HK-2 (cell line): ENCODE results near the gene IGF2R.
"Not testable (repeated sequence)": the region's sequence is repeated elsewhere in the genome, so short reads cannot be mapped to it uniquely, and the experiment has no call there.

Source experiments
- DNase-seq: peaks from one replicate; pipeline ENCODE4 v3.0.0-alpha.2; 2018; ENCODE audit not compliant: unreplicated experiment

IGF2R gene

DNA sequence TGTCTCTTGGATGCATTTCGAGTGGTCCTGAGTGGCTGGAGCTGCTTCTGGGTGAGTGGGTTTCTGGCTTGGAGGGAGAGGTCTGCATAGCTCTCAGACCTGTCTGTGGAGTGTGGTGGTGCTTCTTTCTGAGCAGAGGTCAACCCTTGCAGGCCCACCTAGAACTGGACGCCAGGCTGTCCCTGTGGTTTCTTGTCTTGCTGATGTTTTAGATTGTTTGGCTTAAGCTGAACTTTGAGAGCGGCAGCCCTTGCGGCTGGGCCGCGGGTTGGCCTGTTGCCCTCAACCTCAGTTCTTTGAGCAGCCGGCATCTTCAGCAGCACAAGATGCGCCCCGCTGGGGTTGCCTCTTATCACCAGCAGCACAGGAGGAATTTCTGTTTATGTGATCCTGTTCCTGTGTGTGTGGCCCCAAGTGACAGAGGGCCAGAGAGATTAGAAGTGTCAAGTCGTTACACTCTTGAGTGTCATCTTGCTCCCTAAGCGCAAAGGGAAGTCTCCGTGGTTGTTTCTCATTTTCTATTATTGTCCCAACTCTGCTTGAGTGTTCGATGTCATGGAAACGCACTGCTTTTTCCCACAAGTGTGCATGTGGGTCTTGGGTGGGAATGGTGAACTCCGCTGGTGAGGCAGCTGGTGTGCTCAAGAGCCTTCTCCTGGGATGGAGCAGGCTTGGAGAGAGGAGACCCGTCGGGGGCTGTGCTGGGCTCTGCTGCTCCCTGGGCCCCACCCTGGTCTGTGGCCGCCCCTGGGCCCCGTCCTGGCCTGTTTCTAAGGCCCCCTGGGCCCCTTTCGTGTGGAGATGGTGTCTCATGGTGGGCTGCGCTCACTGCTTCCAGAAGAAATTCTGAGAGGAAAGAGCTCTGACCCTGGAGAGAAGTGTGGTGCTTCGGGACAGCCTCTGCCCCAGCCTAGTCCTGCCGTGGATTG is 132.7 kb downstream of the IGF2R start:
- DNase-seq: no peak

DNA sequence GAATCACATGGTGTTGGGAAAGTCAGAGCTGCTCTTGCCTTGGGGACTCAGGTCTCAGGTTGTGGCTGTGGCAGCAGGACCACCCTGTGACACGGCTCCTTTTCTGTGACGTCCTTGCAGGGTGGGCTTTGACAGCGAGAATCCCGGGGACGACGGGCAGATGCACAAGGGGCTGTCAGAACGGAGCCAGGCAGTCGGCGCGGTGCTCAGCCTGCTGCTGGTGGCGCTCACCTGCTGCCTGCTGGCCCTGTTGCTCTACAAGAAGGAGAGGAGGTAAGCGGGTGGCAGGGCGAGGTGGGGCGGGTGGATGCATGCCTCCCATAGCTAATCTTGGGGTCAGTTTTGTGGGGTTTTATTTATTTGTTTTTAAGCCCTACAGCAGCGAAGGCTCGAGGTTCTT is 133.5 kb downstream of the IGF2R start:
- no peak for DNase-seq

DNA sequence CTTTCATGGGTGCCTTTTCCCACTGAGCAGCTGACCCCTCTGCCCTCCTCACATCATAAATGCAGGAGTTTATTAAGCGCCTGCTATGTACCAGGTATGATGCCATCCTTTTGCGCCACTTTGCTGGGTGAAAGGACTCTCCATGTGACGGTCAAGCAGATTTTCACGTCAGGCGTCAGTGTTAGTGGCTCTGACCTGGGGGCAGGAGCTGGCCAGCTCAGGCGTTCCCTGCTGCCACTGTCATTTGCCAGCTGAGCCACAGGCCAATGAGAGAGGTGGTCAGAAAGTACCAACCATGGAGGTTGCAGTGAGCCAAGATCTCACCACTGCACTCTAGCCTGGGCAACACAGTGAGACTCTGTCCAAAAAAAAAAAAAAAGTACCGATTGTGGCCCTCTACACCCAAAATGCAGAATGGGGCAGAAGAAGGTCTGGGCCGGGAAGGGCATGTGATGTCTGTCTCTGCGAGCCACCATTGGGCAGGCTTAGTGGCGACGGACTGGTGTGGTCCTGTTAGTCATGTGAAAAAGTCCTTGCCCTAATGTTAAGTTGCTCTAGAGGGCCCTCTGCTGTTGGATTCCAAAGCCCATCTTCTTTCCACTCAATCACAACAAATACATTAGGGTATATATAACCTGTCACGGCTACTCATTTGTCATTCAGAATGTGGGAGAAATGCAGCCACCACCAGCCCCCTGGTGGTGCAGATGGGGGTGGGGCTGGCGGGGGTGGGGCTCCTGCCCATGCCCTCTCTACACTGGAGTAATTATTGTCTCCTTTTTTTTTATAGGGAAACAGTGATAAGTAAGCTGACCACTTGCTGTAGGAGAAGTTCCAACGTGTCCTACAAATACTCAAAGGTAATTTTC is 134.3 kb downstream of the IGF2R start:
- DNase-seq: peak; percentile 14

DNA sequence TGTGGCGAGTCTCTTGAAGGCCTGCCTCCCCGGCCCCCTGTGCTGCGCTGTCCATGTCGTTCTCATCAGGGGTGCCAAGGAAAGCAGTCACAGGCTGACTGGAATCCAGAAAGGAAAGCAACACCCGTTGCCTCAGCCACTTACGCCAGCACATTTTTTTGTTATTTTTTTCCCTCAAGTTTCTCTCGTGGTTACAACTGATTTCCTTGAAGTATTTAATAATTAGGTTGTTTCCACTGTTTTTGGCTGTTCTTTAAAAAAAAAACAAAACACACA is 134.9 kb downstream of the IGF2R start:
- no peak for DNase-seq

DNA sequence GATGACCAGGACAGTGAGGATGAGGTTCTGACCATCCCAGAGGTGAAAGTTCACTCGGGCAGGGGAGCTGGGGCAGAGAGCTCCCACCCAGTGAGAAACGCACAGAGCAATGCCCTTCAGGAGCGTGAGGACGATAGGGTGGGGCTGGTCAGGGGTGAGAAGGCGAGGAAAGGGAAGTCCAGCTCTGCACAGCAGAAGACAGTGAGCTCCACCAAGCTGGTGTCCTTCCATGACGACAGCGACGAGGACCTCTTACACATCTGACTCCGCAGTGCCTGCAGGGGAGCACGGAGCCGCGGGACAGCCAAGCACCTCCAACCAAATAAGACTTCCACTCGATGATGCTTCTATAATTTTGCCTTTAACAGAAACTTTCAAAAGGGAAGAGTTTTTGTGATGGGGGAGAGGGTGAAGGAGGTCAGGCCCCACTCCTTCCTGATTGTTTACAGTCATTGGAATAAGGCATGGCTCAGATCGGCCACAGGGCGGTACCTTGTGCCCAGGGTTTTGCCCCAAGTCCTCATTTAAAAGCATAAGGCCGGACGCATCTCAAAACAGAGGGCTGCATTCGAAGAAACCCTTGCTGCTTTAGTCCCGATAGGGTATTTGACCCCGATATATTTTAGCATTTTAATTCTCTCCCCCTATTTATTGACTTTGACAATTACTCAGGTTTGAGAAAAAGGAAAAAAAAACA is 136.1 kb downstream of the IGF2R start:
- no peak for DNase-seq

DNA sequence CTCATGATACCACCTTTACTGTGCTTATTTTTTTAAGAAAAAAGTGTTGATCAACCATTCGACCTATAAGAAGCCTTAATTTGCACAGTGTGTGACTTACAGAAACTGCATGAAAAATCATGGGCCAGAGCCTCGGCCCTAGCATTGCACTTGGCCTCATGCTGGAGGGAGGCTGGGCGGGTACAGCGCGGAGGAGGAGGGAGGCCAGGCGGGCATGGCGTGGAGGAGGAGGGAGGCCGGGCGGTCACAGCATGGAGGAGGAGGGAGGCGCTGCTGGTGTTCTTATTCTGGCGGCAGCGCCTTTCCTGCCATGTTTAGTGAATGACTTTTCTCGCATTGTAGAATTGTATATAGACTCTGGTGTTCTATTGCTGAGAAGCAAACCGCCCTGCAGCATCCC is 137.1 kb downstream of the IGF2R start:
- no peak for DNase-seq

DNA sequence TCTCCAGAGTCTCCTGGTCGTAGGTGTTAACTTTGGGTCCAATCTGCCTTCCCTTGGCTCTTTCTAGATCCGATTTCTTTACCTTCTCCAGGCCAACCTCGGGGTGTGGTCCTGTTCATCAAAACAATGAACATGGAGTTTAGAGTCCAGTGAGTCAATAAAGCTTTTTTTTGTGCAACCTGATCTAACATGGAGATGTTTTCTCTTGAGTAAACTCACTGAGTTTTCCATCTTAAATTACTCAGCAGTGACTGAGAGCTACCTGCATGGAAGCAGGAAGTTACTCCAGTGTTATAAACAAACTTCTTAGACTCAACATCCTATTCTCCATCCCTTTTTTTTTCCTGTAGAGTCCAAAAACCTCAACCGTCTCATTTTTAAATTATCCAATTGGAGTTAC is 137.8 kb downstream of the IGF2R start:
- DNase-seq: no peak

DNA sequence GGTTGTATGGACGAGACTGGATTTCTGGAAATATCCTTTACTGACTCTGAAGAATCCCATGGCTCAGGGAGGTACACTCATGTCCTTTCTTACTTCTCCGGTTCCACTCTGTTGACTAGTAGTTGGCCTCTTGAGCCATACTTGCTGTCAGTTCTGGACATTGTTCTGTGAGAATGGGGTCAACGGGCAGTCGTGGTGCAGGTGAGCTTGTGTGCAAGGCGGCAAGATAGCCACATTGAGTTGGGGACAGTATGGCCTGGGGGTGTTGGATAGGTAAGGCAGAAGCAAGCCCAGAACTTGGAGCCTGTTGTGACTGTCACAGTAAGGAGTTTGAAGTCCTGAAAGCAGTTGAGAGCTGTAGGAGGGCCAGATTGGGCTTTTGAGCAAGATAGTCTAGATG is 139.2 kb downstream of the IGF2R start:
- no peak for DNase-seq

DNA sequence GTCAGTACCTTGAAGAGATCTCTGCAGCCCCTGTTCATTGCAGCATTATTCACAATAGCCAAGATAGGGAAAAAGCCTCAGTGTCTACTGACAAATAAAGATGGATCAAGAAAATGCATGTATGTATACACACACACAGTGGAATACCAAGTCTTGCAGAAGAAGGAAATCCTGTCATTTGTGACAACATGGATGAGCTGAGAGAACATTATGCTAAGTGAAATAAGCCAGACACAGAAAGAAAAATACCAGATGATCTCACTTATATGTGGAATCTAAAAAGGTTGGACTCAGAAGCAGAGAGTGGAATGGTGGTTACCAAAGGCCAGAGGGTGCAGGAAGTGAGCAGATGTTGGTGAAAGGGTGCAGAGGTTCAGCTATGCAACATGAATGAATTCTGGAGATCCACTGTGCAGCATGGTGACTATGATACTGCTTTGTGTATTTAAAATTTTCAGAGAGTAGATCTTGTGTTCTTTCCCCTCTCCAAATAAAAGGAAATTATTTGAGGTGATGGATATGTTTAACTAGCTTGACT is 141.8 kb downstream of the IGF2R start:
- DNase-seq: no peak

DNA sequence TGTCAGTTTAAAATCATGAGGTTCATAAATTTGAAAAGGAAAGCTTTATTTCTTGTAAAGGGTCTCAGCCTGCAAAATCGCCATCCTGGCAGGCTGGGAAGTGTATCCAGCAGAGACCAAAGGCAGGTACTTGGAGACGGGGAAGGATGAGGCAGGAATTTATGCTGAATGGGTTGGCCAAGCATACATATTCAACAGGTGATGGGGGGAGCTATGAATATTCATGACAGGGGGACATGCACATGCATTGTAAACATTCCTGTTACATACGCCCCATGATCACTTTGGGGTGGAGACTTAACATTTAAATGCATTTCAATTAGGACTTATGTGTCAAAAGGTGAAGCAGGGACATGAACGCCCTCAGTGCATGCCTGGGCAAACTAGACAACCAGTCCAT is 142.9 kb downstream of the IGF2R start:
- no peak for DNase-seq

DNA sequence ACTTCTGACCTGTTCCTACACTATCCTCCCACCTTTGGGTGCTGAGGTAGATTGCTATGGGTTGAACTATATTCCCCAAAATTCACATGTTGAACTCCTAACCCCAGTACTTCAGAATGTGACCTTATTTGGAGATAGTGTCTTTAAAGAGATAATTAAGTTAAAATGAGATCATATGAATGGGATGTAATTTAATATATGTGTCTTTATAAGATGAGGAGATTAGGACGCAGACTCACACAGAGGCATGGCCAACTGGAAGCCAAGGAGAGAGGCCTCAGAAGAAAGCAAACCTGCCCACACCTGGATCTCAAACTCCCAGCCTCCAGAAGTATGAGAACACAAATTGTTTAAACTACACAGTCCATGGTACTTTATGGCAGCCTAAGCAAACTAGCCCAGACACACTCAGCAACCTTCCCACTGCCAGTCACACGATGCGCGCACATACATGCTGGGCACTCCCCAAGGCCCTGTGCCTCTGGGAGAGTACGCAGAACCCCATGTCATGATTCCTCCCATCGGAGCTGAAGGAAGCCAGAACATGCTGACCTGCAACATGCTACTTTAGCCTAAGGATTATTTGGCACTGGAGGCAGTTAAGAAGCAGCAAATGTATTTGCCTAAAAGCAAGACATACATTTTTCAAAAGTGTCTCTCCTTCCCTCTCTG is 143.9 kb downstream of the IGF2R start:
- DNase-seq: no peak

DNA sequence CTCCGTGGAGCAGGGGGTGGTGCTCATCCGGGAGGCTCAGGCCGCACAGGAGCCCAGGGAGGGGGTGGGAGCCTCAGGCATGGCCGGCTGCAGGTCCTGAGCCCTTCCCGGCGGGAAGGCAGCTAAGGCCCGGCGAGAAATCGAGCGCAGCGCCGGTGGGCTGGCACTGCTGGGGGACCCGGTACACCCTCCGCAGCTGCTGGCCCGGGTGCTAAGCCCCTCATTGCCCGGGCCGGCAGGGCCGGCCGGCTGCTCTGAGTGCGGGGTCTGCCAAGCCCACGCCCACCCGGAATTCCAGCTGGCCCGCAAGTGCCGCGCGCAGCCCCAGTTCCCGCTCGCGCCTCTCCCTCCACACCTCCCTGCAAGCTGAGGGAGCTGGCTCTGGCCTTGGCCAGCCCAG is 145.7 kb downstream of the IGF2R start:
- not testable (repeated sequence) for DNase-seq

DNA sequence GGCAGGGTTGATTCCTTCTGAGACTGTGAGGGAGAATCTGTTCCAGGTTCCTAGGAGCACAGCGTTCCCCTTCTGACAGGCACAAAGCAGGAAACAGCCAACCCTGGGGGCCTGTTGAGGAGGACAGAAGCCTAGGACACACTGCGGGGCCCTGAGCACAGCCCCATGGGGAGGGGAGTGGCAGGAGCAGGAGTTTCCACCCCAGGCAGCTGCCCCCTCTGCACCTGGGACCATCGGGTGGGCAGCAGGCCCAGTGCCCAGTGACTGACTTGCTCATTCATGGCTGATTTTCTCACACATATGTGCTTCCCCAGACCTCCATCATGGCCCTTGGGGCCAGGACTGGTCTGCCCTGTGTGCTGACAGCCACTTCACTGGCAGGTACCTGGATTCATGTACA is 146.5 kb downstream of the IGF2R start:
- DNase-seq: no peak

DNA sequence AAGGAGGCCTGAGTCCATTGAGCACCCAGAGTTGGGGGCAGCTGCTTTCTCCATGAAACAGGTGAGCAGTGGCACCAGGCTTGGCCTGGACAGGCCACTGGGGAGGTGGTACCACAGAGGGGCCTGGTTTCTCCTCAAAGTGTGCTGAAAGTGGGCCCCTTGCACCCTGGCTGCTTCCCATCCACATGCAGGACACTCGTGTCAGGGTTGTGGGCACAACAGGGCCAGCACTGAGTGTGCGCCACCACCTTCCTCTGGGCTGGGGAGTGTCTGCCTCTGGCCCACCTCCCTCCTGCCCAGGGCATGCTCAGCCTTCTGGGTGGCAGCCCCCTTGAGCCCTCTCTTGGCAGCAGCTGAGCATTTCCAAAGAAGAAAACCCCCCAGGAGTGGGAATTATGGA is 147.5 kb downstream of the IGF2R start:
- no peak for DNase-seq

DNA sequence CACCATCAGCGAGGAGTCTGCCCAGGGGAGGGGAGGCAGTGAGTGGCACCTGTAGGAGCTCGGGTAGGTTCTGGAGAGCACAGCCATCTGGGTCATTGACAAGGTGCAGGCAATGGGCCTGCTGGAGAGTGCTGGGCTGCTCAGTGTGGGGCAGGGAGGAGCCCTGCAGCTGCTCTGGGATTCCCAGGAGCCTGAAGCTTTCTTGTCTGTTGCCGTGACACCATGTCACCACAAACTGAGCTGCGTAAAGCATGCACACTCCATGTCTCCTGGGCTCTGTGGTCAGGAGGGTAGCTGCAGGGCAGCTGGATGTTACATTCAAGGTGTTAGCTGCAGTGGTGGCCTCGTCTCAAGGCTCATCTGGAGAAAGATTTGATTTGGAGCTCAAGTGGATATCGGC is 148.3 kb downstream of the IGF2R start:
- DNase-seq: no peak

DNA sequence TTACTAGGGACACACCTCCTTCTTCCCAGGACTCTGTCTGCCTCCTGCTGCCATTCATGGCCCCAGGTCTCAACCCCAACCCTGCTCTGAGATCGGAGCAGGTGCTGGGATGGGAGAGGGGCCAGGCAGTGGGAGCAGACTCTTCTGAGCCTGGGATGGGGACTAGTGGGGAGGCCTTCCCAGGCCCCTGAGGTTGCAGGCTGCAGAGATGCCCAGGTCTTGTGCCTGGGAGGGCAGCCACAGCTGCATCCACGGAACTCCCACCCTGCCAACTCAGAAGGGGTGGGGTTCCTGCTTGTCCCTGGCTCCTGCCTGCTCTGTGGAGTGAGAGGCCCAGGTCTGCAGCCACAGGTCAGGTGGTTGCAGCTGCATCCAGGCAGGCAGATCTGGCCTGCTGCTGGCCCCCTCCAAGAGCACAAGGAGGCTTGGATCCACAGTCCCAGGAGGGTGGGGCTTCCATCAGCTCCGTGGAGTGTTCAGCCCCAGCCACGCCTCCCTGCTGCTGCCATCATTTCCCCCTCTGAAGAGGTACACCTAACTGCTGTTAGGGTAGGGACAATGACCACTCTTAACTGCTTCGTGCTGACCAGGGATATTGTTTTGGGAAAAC is 149.8 kb downstream of the IGF2R start:
- DNase-seq: no peak

DNA sequence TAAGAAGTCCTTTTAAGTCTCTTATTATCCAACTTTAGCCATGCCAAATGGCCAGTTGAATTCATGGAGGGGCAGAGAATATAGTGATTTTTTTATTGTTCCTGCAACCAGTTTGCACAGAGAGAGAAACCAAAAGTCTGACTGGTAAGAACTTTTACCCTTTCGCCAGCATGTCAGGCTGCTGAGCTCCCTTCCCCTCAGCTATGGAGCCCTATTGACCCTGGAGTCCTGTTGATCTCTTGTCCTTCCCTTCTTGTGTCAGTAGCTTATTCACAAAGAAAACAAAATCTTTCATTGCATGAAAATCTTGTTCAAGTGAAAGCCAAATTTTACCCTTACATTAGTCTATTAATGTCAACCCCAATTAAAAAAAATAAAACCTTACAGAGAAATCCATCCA is 151.2 kb downstream of the IGF2R start:
- DNase-seq: no peak

DNA sequence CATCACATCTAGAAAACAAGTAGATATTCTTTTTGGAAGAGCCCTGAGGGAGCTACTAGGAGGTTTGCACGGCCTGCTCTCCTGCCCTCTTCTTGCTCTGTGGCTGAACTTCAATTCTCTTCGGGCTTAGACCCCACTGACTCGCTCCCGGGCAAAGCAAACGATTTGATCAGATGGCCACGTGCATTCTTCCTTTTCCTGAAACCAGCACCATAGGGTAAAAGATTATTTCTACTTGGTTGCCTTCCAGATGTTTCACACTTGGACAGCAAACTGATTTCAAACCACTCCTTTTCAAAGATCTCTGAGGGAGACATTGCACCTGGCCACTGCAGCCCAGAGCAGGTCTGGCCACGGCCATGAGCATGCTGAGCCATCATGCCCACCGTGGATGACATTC is 152.7 kb downstream of the IGF2R start, which contains the start of gene SLC22A1:
Gene SLC22A1, plus strand, starts transcription at position 258 of the 400 bp plus-strand sequence. Its CDS starts 121 bp downstream, at position 379.
- DNase-seq: no peak

DNA sequence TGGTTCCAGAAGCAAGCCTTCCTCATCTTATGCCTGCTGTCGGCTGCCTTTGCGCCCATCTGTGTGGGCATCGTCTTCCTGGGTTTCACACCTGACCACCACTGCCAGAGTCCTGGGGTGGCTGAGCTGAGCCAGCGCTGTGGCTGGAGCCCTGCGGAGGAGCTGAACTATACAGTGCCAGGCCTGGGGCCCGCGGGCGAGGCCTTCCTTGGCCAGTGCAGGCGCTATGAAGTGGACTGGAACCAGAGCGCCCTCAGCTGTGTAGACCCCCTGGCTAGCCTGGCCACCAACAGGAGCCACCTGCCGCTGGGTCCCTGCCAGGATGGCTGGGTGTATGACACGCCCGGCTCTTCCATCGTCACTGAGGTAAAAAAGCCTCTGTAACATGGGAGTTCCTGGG is 153.1 kb downstream of the IGF2R start:
- DNase-seq: no peak

DNA sequence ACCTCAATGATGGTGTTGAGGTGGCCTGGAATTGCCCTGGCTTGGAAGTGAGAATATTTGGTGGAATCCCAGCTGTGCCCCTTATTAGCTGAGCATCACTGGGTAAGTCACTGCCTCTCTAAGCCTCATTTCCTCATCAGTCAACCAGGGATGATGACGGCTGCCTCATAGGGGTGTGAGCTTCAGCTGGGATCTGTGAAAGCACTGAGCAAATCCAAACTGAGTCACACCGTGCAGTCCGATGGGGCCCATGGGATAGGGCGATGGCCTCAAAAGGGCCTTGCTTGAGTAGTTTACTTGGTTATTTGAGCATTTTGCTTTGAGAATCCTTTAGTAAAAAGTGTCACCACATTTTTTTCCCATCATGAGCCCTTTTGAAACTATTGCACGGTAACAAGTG is 153.9 kb downstream of the IGF2R start:
- no peak for DNase-seq

DNA sequence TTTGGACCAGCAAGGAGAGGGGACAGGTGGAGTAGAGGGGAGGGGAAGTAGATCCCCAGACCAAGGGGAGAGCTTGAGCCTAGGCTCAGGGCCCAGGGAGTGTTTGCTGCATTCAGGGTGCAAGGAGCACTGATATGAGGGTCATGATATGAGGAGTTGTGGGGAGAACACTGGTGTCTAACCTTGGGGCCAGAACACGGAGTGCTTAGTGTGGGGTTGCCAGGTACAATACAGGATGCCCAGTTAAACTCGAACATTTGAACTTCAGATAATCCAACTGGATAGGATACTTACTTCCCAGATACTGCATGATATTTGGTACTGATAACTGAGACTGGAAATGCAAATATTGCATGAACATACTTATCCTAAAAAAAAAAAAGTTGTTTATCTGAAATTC is 155.1 kb downstream of the IGF2R start:
- no peak for DNase-seq
